Neural cell (in vitro differentiated cells): Measurements from ENCODE around the gene SIK3. TPM values are rescaled to one million over a fixed set of nuclear protein-coding genes. Genes with fewer than 3 reads are reported as not detected.

Experiments used
- H2AFZ ChIP-seq: fragments of 200-600, 300-800 bp; sonication (generic), shearing (Covaris generic); 2 replicates; pipeline ENCODE4 v1.6.0; 2014; ENCODE audit warnings: low read depth, mild to moderate bottlenecking, antibody characterized with exemption, low read length, moderate library complexity
- H3F3A ChIP-seq: fragments of 200-600 bp; shearing (Covaris generic); 2 replicates; pipeline ENCODE4 v1.6.1; 2016; ENCODE audit warnings: mild to moderate bottlenecking, moderate library complexity, mixed read lengths, antibody characterized with exemption, low read length; ENCODE audit not compliant: insufficient read depth, poor library complexity, severe bottlenecking
- H3K27ac ChIP-seq: fragments of 200-600, 300-800 bp; sonication (generic), shearing (Covaris generic); 2 replicates; pipeline ENCODE4 v1.5.1; 2014; ENCODE audit warnings: mild to moderate bottlenecking, low read length, moderate library complexity
- H3K27me3 ChIP-seq: fragments of 300-800, 200-600 bp; sonication (generic), shearing (Covaris generic); 2 replicates; pipeline ENCODE4 v1.6.0; 2014; ENCODE audit warnings: mild to moderate bottlenecking, low read depth, low read length, moderate library complexity; ENCODE audit not compliant: insufficient read depth
- H3K36me3 ChIP-seq: fragments of 300-800, 200-600 bp; sonication (generic), shearing (Covaris generic); 2 replicates; pipeline ENCODE4 v1.5.1; 2014; ENCODE audit warnings: mild to moderate bottlenecking, antibody characterized with exemption, low read length, moderate library complexity; ENCODE audit not compliant: insufficient read depth
- H3K4me2 ChIP-seq: fragments of 300-800, 200-600 bp; sonication (generic), shearing (Covaris generic); 2 replicates; pipeline ENCODE4 v1.6.0; 2014; ENCODE audit warnings: mild to moderate bottlenecking, low read length
- H3K4me3 ChIP-seq: fragments of 300-800, 200-600 bp; sonication (generic), shearing (Covaris generic); 2 replicates; pipeline ENCODE4 v1.5.1; 2014; ENCODE audit warnings: mild to moderate bottlenecking, low read length, moderate library complexity
- H3K79me2 ChIP-seq: fragments of 200-600 bp; shearing (Covaris generic); replicated peaks from 2 replicates; pipeline ENCODE4 v1.6.0; 2014; ENCODE audit warnings: mild to moderate bottlenecking, low read length, moderate library complexity; ENCODE audit not compliant: insufficient read depth
- H3K9ac ChIP-seq: fragments of 300-800, 200-600 bp; sonication (generic), shearing (Covaris generic); 2 replicates; pipeline ENCODE4 v1.6.1; 2016; ENCODE audit warnings: mild to moderate bottlenecking, low read length, mixed read lengths
- H3K9me2 ChIP-seq: fragments of 200-600 bp; shearing (Covaris generic); 2 replicates; pipeline ENCODE4 v1.6.1; 2016; ENCODE audit warnings: mild to moderate bottlenecking, low read length, mixed read lengths; ENCODE audit not compliant: insufficient read depth
- H3K9me3 ChIP-seq: fragments of 200-600, 300-800 bp; sonication (generic), shearing (Covaris generic); 2 replicates; pipeline ENCODE4 v1.6.1; 2016; ENCODE audit warnings: mild to moderate bottlenecking, mixed run types, low read length, moderate library complexity, mixed read lengths
- H4K20me1 ChIP-seq: fragments of 200-600 bp; shearing (Covaris generic); 2 replicates; pipeline ENCODE4 v1.6.1; 2016; ENCODE audit warnings: mild to moderate bottlenecking, mixed run types; ENCODE audit not compliant: insufficient read depth
- EP300 ChIP-seq: fragments of 450-650 bp; conservative IDR thresholded peaks from 2 replicates; pipeline ENCODE4 v1.6.1; 2014; ENCODE audit warnings: antibody characterized with exemption, mild to moderate bottlenecking, moderate library complexity; ENCODE audit not compliant: poor library complexity, severe bottlenecking
- EZH2 ChIP-seq: fragments of 200-600, 300-800 bp; shearing (Covaris generic), sonication (generic); IDR thresholded peaks from 2 replicates; pipeline ENCODE4 v1.6.1; 2014; ENCODE audit warnings: antibody characterized with exemption, low read length, borderline replicate concordance, mild to moderate bottlenecking; ENCODE audit not compliant: insufficient read depth, poor library complexity, severe bottlenecking
- MXI1 ChIP-seq: fragments of 450-650 bp; conservative IDR thresholded peaks from 2 replicates; pipeline ENCODE4 v1.6.1; 2014; ENCODE audit warnings: antibody characterized with exemption, mild to moderate bottlenecking; ENCODE audit not compliant: poor library complexity, severe bottlenecking
- POLR2AphosphoS5 ChIP-seq: IDR thresholded peaks from 2 replicates; pipeline ENCODE4 v1.6.1; 2012
- RAD21 ChIP-seq: fragments of 450-650 bp; conservative IDR thresholded peaks from 2 replicates; pipeline ENCODE4 v1.6.1; 2014; ENCODE audit warnings: antibody characterized with exemption, mild to moderate bottlenecking, moderate library complexity
- REST ChIP-seq: IDR thresholded peaks from 2 replicates; pipeline ENCODE4 v1.6.1; 2012; ENCODE audit warnings: borderline replicate concordance
- SMC3 ChIP-seq: fragments of 450-650 bp; conservative IDR thresholded peaks from 2 replicates; pipeline ENCODE4 v1.6.1; 2014; ENCODE audit warnings: antibody characterized with exemption, mild to moderate bottlenecking, moderate library complexity; ENCODE audit not compliant: poor library complexity
- TAF1 ChIP-seq: IDR thresholded peaks from 2 replicates; pipeline ENCODE4 v1.6.1; 2012; ENCODE audit warnings: low read depth
- polyA plus RNA-seq: library from polyadenylated mRNA; depleted of rRNA; stranded (reverse); fragments of >200 nt; gene quantifications from 2 replicates; pipeline ENCODE4 v1.2.3, GENCODE V29; 2014
- TF ChIP-seq, protein P1 (sequence below): fragments of 450-650 bp; IDR thresholded peaks from 2 replicates; pipeline ENCODE4 v1.5.1; 2014; ENCODE audit warnings: antibody characterized with exemption, mild to moderate bottlenecking, moderate library complexity; ENCODE audit not compliant: poor library complexity, severe bottlenecking

The SIK3 gene
- polyA plus RNA-seq, 1 donor from 2014 or later = 11.2 TPM

DNA sequence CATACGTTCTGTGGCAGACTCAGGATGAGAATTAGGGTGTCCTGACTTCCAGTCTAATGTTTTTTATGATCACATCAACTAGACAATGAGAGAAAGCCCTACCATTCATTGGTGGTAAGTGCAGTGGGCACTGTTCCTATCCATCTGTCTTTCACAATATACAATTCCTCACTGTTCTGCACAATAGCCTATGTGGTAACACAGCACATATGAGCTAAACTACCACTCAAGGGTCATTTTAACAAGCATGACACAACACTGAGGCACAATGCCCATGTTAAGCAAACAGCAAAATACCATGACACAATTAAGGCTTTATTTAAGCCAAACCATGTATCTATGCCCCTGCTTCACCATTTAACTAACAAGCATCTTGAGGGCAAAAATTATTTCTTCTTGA lies 52.3 kb downstream of the SIK3 start:
- no peaks in the 10 kb centered on the region for H4K20me1 ChIP-seq
- H3F3A ChIP-seq = no peaks in the 10 kb centered on the region
- TF ChIP-seq EZH2 (no peak), RAD21 (no peak), TAF1 (no peak), POLR2AphosphoS5 (no peak), SMC3 (no peak), EP300 (no peak), REST (no peak), MXI1 (no peak)
- TF ChIP-seq, protein P1, sequence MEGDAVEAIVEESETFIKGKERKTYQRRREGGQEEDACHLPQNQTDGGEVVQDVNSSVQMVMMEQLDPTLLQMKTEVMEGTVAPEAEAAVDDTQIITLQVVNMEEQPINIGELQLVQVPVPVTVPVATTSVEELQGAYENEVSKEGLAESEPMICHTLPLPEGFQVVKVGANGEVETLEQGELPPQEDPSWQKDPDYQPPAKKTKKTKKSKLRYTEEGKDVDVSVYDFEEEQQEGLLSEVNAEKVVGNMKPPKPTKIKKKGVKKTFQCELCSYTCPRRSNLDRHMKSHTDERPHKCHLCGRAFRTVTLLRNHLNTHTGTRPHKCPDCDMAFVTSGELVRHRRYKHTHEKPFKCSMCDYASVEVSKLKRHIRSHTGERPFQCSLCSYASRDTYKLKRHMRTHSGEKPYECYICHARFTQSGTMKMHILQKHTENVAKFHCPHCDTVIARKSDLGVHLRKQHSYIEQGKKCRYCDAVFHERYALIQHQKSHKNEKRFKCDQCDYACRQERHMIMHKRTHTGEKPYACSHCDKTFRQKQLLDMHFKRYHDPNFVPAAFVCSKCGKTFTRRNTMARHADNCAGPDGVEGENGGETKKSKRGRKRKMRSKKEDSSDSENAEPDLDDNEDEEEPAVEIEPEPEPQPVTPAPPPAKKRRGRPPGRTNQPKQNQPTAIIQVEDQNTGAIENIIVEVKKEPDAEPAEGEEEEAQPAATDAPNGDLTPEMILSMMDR = no peak
- no peak overlapping the region for H3K4me2 ChIP-seq
- H3K4me3 ChIP-seq = no peak overlapping the region
- no peaks in the 10 kb centered on the region for H3K9me3 ChIP-seq
- peaks cover 9% of the 10 kb centered on the region for H3K79me2 ChIP-seq
- H2AFZ ChIP-seq = no peak overlapping the region
- H3K36me3 ChIP-seq = no peaks in the 10 kb centered on the region
- no peak overlapping the region for H3K27ac ChIP-seq
- no peak overlapping the region for H3K9ac ChIP-seq
- H3K9me2 ChIP-seq = no peaks in the 10 kb centered on the region
- H3K27me3 ChIP-seq = no peaks in the 10 kb centered on the region

DNA sequence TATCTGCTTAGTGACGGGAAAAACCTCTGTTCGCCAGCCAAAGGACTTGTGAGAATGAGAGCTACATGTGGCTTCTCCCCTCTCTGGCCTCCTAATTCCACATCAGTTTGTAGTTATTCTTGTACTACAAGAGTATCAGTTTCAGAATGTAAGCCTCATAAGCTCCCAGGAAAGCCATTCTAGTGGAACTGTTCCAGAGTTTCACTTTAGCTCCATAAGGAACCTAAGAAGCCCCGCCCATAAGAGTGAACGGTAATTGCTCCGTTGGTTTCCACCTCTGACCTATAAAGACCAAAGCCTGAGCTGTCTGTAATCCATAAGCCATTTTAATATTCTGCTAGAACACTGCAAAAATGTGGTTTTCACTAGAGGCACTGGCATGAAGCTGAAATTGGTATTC lies 53.0 kb downstream of the SIK3 start:
- H3K4me2 ChIP-seq = no peak overlapping the region

More for the DNA sequence above, 53.0 kb downstream of the SIK3 start:
- H3K27ac ChIP-seq = no peak overlapping the region
- H3K36me3 ChIP-seq = no peaks in the 10 kb centered on the region
- no peaks in the 10 kb centered on the region for H4K20me1 ChIP-seq
- H3K9me3 ChIP-seq = no peaks in the 10 kb centered on the region
- TF ChIP-seq EZH2 = no peak
- no peak for TF ChIP-seq REST
- no peak for TF ChIP-seq SMC3
- TF ChIP-seq POLR2AphosphoS5 = no peak
- no peak for TF ChIP-seq RAD21
- no peak overlapping the region for H2AFZ ChIP-seq
- H3K4me3 ChIP-seq = no peak overlapping the region
- peaks cover 9% of the 10 kb centered on the region for H3K79me2 ChIP-seq
- H3F3A ChIP-seq = no peaks in the 10 kb centered on the region
- no peaks in the 10 kb centered on the region for H3K9me2 ChIP-seq
- H3K27me3 ChIP-seq = no peaks in the 10 kb centered on the region
- no peak overlapping the region for H3K9ac ChIP-seq
